Lung (tissue), 12 donors: ENCODE measurements around the gene GRID2. TPM values are rescaled to one million over a fixed set of nuclear protein-coding genes. Genes with fewer than 3 reads are reported as not detected.

Experiments
- ATAC-seq: fragments of 200-7000 bp; cut with Tn5 transposase; one replicate; pipeline ENCODE4 v1.9.1; 2020; ENCODE audit warnings: moderate number of reproducible peaks; ENCODE audit not compliant: insufficient read depth, low FRiP score
- DNase-seq, 3 donors: peaks; one replicate each; pipeline ENCODE4 v3.0.0-alpha.2; 2013 to 2017
- H3K27ac ChIP-seq, 2 donors: one replicate each; pipeline ENCODE4 v1.5.1; 2013; ENCODE audit warnings: mild to moderate bottlenecking in 2 of 2, moderate library complexity in 2 of 2, control low read depth in 1 of 2, inconsistent platforms in 1 of 2, low read depth in 1 of 2, low read length in 1 of 2
- H3K27me3 ChIP-seq, 3 donors: one replicate each; pipeline ENCODE4 v1.5.1; 2013; ENCODE audit warnings: low read length in 2 of 3; ENCODE audit not compliant: control insufficient read depth in 3 of 3, insufficient read depth in 3 of 3
- H3K36me3 ChIP-seq, 4 donors: one replicate each; pipeline ENCODE4 v1.5.1; 2013; ENCODE audit warnings: low read length in 4 of 4, mild to moderate bottlenecking in 1 of 4, moderate library complexity in 1 of 4; ENCODE audit not compliant: control insufficient read depth in 4 of 4, insufficient read depth in 4 of 4
- H3K4me1 ChIP-seq, 5 donors: one replicate each; pipeline ENCODE4 v1.5.1; 2013; ENCODE audit warnings: low read length in 5 of 5, mild to moderate bottlenecking in 2 of 5, moderate library complexity in 1 of 5; ENCODE audit not compliant: control insufficient read depth in 5 of 5, insufficient read depth in 5 of 5
- H3K4me3 ChIP-seq: one replicate; pipeline ENCODE4 v1.5.1; 2013; ENCODE audit warnings: mild to moderate bottlenecking, control low read depth, moderate library complexity
- H3K9ac ChIP-seq, 2 donors: one replicate each; pipeline ENCODE4 v1.5.1; 2013; ENCODE audit warnings: low read length in 2 of 2, control low read depth in 1 of 2; ENCODE audit not compliant: insufficient read depth in 1 of 2
- H3K9me3 ChIP-seq, 4 donors: one replicate each; pipeline ENCODE4 v1.5.1; 2013; ENCODE audit warnings: low read length in 3 of 4, mild to moderate bottlenecking in 1 of 4, moderate library complexity in 1 of 4; ENCODE audit not compliant: control insufficient read depth in 4 of 4, insufficient read depth in 3 of 4
- CTCF ChIP-seq: IDR thresholded peaks from 2 replicates; pipeline ENCODE4 v1.5.1; 2012; ENCODE audit warnings: mild to moderate bottlenecking; ENCODE audit errors: control extremely low read depth, extremely low read depth
- WGBS, 2 donors: extraction: QIAGEN DNeasy Blood & Tissue Kit; methylation state at CpG; one replicate each; pipeline ENCODE4 v1.1.7; 2013; 5-methylcytosine and 5-hydroxymethylcytosine counted together
- polyA plus RNA-seq, 2 donors: library from polyadenylated mRNA; stranded (reverse); fragments of 200-250 nt; gene quantifications; one replicate each; pipeline ENCODE4 v1.2.1, GENCODE V29; 2013
- total RNA-seq, 2 donors: library from RNA; depleted of rRNA in 1 of 2; stranded (reverse); fragments of >200 nt in 1 of 2; gene quantifications; one replicate each; pipeline ENCODE4 v1.2.1, GENCODE V29; 2014 to 2021
- donor health status: control.
- donor health status: control.
- donor health status: Bipolar disorder and iron deficiency.
- donor health status: healthy.
- donor health status: DM: yes; HTN: yes; CAD: no.

The GRID2 gene
- total and polyA plus RNA-seq, 4 donors: 0.09 to 1.3 TPM; not detected in 2

DNA sequence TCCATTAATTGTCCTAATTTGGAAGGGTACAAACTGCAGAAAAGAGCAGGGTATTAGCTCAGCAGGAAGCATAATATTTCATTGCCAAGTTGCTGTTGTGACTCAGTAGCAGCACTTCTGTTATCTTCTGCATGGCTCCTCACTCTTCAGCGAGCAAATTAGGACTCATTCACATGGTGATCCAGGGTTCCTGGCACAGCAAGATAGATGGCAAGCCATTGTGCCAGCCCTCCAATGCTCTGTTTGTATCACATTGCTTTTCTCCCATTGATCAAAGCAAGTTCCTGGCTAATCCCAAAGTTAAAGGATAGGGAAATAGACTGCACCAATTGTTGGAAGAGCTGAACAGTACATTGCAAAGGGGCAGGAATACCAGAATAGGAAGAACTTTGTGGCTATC, 1142.3 kb downstream of the GRID2 start:
- Histone ChIP-seq H3K4me3 (no peak overlapping the region), H3K4me1 (no peaks in the 10 kb centered on the region), H3K36me3 (no peaks in the 10 kb centered on the region), H3K27ac (no peak overlapping the region), H3K9ac (no peak overlapping the region), H3K27me3 (no peaks in the 10 kb centered on the region), H3K9me3 (no peaks in the 10 kb centered on the region)
- TF ChIP-seq CTCF: no peak
- DNase-seq (no peak), ATAC-seq (no peak)
- 88 to 91% methylated on average over 1 of the region's 1 CpG for WGBS, 2 donors

DNA sequence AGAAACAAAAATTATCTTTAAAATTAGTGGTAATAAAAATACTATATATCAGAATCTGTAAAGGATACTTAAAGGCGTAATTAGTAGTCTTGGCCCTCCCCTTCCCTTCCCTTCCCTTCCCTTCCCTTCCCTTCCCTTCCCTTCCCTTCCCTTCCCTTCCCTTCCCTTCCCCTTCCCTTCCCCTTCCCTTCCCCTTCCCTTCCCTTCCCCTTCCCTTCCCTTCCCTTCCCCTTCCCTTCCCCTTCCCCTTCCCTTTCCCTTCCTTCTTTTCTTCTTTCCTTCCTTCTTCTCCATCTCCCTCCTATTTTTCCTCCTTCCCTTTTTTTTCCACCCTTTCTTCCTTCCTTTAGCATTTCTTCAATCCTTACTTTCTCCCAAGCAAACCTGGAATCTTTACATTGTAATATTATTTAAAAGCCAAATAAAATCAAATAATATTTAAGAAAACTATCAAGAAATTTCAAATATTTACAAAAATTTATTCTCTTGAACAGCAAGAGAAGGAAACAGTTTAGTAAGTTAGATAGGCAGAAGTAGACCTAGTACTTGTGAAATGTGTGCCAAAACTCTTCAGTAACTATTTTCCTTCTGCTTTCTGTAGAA, 1145.0 kb downstream of the GRID2 start:
- no peaks in the 10 kb centered on the region for H3K4me1 ChIP-seq
- 93 to 100% methylated on average over 1 of the region's 1 CpG for WGBS, 2 donors
- no peak overlapping the region for H3K9ac ChIP-seq
- no peaks in the 10 kb centered on the region for H3K27me3 ChIP-seq
- TF ChIP-seq CTCF: no peak
- no peak overlapping the region for H3K27ac ChIP-seq
- H3K4me3 ChIP-seq: no peak overlapping the region
- no peaks in the 10 kb centered on the region for H3K36me3 ChIP-seq
- DNase-seq: no peak
- no peaks in the 10 kb centered on the region for H3K9me3 ChIP-seq
- ATAC-seq: no peak

DNA sequence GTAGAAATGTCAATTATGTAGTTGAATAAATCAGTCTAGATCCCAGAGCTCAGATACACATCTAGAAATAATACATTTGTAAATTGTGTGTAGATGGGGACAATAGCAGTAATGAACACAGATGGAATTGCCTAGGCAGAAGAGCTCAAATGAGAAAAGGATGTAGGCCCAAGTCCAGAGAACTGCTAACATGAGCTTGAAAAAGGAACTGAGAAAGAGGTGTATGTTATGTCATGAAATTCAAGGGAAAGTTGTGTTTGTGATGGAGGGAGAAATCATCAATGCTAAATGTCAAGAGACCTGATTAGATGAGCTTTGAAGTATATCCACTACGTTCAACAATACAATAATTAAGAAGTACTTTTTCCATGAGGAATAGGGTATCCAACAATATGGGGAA, 1148.2 kb downstream of the GRID2 start:
- Histone ChIP-seq H3K9me3 (peaks cover 0 to 1% (median 0%) of the 10 kb centered on the region in 4 donors), H3K27ac (no peak overlapping the region), H3K4me1 (no peaks in the 10 kb centered on the region), H3K36me3 (no peaks in the 10 kb centered on the region), H3K9ac (no peak overlapping the region), H3K27me3 (no peaks in the 10 kb centered on the region), H3K4me3 (no peak overlapping the region)
- 79 to 81% methylated on average over 1 of the region's 1 CpG for WGBS, 2 donors
- no peak for ATAC-seq
- DNase-seq: no peak
- TF ChIP-seq CTCF: no peak

DNA sequence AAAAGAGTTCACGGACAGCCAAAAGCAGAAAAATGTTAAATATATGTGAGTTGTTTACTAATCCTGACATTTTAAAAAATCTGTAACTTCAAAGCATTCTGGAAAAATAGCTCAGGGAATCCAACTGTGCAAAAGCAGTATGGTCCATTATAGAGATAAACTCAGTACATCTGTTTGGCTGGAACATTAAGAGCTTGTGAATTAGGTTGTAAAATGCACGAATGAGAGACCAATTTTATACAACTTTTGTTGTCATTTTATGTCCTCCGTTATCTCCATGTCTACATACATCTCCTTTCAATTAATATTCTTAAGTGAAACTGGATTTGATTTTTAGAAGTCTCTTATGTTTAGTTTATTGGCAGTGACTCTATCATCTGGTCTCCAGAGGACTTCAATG, 1157.8 kb downstream of the GRID2 start:
- peaks cover 0 to 14% (median 0%) of the 10 kb centered on the region in 5 donors for H3K4me1 ChIP-seq
- no peaks in the 10 kb centered on the region for H3K9me3 ChIP-seq
- no peak overlapping the region for H3K27ac ChIP-seq
- 71 to 72% methylated on average over 3 of the region's 3 CpGs for WGBS, 2 donors
- no peaks in the 10 kb centered on the region for H3K36me3 ChIP-seq
- TF ChIP-seq CTCF: no peak
- no peak for ATAC-seq
- H3K27me3 ChIP-seq: no peaks in the 10 kb centered on the region
- no peak overlapping the region for H3K4me3 ChIP-seq
- H3K9ac ChIP-seq: no peak overlapping the region
- peak in 2 of 3 donors; percentile 73 to 74 for DNase-seq
